Fibroblast of the conjunctiva (primary cell): Measurements from ENCODE around the gene ARHGAP18.
A peak's percentile ranks its signal among the peaks of the same experiment; 100 is the strongest.

Experiments
- DNase-seq: peaks from one replicate; pipeline ENCODE4 v3.0.0-alpha.2; 2010; ENCODE audit warnings: low read depth

ARHGAP18 gene

DNA sequence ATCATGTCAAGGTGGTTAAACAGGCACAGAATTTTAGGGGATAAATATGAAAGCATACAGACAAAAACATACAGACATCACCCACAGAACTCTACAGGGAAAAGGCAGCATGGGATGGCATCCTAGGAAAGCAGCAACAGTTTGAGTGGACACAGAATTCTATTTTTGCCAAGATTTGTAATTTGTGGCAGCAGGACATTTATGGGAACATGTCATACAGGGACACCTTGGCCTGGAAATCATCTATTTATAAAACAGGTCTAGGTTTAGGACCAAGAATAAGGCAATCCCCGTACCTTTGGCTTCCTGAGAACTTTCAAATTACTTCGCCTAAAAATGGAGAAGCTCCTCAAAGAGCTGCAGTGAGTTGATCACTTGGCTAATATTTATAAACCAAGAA, 17.5 kb downstream of the ARHGAP18 start:
- DNase-seq = no peak

DNA sequence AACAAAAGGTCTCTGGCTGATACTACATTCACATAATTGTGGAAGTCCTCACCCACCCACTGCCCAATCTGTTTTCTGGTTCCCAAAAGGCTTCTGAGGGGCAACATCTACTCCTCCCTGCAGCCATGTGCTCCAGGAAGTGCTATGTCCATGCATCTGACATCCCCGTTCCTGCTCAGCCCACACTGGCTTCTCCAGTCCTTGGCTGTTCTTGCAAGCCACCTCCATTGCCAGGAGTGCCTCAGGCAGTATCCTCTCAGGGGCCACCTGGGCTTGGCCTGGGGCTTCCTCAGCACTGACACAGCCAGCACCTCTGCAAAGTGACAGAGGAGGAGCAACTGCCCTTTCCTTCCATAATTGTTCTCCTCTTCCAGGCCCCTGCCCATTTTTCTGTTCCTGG, 18.3 kb downstream of the ARHGAP18 start:
- DNase-seq = no peak

DNA sequence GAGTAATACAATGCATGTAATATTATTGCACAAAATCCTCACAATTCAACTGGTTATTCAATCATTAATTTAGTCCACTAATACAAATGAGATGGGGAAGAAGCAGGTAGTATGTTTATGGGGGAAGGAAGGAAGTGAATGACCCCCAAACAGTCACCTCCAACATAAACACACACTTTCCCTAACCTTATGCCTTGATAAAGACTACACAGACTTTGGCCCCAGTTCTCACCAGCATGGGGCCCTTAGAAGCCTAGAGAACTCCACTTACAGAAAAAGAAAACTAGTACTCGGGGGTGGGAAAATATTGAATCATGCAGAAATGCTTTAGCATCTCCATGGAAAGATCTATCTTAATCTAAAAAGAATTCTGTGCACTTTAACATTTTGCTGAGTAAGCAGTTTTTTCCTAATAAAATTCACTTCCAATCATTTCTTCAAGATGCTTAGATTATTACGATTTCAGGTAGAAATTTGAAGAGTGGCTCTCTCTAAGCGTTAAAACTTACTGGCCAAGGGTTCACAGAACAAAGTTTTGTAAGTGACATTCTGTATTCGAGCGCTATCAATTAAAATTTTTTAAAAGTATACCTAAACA, 18.8 kb downstream of the ARHGAP18 start:
- no peak for DNase-seq

DNA sequence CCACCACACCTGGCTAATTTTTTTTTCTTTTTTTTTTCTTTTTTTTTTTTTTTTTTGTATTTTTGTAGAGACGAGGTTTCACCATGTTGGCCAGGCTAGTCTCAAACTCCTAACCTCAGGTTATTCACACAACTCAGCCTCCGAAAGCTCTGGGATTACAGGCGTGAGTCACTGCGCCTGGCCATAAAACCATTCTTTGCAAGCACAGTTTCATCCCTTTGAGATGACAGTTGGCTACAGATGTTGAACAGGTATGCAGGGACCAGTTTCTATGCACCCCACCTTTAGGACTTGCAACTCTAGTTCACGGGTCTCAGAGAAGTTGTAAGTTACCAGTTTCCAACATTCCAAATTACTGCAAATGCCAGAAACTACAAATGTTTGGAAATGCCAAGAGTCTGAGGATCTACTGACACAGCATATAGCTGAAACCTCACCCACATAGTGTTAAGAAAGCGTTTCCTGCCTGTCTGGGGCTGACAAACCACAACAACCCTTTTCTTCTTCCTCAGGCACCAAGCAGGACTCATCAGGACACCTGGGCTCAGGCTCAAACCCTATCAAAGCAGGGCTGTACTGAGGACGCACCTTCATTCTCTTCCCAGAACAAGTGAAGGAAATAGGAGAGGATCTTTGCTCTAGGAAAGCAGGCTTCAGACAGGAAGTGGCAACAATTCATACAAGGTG, 22.9 kb downstream of the ARHGAP18 start:
- DNase-seq = no peak

DNA sequence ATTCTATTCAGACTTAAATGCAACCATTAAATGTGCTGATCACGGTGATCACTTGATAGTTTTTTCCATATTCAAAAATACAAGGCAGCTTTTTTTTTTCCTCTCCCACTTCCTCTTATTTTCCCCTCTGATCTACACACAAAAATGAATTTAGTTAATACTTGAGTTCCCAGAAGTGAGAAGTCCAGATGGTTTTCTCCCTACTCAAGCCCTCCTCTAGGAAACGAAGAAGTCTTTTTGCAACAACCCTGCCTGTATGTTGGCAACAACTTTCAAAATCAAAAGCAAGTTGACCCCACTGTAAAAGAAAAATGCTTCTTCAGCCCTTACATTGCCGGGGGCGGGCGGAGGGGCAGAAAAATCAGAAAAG, 24.3 kb downstream of the ARHGAP18 start:
- DNase-seq = no peak

DNA sequence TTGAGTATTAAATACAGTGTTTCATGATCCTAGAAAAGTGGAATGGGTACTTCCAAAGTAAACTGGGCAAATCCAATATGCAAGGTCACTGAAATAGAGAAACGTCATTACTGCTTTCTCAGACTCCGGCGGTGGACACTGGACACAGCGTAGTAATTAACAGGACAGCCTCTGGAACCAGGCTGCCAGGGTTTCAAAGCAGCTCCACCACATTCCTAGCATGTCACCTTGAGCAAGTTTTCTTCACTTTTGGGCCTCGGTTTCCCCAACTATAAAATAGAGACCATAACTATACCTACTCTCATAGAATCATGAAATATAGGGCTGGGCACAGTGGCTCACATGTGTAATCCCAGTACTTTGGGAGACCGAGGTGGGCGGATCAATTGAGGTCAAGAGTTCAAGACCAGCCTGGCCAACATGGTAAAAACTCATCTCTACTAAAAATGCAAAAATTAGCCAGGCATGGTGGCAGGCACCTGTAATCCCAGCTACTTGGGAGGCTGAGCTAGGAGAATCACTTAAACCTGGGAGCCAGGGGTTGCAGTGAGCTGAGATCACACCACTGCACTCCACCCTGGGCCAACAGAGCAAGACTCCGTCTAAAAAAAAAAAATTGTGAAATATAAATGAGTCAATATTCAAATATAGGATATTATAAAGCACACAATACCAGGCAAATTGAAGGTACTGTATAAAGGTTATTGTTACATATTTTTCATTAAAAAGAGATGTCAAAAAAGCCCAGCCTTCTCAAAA, 24.9 kb downstream of the ARHGAP18 start:
- DNase-seq = no peak

DNA sequence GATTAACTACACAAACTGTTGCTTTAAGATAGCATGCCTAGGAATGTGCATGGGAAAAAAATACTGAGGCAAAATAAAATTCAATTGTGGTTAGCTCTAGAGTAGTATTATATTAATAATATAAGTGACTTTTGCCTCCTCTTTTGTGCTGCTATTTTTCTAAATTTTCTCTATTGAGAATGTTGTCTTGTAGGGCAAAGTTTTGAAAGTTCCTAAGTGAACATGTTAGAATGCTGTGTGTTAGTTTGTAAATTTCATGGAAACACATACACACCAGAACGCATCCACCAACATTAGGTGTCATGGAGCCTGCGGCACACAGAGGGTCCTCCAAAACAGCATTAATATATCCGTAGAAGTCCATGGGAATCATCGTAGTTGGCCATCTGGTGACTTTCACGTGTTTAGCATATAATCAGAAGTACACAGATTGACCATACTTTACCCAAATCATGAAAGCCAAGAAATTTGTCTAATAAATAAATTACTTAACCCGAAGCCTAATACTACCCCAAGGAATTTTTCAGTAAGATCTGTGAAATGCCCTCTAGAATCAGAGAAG, 25.6 kb downstream of the ARHGAP18 start:
- no peak for DNase-seq

DNA sequence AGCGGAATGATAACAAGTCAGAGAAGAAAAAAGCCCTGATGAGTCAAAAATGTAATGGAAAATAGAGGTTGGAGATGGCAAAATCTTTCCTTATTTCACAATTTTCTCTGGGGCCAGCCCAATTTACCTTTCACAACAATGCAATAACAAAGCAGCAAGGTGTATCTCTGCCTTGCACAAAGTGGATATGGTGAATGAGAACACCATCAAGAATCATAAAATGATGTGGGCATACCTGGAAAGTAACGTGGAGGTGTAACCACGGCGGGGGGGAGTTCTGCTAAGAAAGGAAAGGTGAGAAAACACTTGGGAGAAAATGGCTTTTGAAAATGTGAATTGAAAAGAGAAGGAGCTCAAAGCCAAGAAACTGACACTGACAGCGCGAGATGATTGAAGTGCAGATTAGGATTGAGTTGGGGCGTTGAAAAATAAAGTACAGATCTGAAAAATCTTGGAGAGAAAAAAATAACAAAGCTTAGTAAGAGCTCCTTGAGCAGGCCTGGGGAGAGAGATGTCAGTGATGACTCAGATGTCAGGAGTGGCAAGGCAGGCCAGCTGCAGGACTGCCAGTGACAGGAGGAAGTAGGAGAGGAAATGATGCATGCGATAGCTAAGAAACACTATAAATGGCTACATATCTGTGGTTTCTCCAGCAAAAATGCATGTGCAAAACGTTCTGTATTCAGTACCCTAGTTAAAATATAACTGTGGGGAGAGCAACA, 26.2 kb downstream of the ARHGAP18 start:
- DNase-seq = peak; percentile 95

DNA sequence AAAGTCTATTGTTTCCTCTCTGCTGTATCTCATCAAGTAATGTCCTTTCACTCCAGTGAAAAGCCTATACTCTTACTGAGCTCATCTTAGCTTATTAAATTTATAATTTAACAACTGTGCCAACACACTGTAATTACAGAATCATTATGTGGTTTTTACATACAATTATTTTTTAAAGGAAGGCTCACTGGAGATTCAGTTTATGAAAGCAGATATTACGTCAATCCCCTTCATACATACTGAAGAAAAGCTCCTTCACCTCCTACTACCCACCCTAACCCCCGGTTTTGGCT, 28.1 kb downstream of the ARHGAP18 start:
- no peak for DNase-seq

DNA sequence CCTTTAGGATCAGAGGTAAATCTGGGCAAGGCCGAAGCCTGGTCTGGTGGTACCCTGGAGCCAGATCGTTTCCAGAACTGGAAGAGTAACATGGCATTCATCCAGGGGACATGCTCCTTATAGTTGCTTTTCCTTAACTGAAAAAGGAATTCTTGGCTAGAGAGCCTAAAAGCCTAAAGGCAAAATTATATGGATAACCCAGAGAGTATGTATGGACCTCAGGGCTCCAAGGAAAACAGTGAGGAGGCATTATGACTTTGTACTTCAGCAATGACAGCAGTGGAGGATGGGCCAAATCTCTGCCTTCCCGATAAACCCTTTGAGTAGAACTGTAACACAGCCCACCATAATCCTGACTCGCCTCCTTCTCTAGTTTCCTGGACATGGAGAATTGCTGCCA, 29.3 kb downstream of the ARHGAP18 start:
- DNase-seq = no peak

DNA sequence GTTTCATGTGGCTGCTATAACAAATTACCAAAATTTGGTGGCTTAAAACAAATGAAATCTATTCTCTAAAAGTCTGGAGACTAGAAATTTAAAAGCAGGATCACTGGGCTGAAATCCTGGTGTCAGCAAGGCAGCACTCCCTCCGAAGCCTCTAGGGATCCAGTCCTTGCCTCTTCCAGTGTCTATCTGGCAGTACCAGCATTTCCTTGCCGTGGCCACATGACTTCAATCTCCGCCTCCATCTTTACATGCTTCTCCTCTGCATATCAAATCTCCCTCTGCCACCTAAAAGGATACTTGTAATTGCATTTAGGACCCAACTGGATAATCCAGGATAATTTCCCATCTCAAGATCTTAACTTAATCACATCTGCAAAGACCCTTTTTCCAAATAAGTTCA, 30.2 kb downstream of the ARHGAP18 start:
- no peak for DNase-seq

DNA sequence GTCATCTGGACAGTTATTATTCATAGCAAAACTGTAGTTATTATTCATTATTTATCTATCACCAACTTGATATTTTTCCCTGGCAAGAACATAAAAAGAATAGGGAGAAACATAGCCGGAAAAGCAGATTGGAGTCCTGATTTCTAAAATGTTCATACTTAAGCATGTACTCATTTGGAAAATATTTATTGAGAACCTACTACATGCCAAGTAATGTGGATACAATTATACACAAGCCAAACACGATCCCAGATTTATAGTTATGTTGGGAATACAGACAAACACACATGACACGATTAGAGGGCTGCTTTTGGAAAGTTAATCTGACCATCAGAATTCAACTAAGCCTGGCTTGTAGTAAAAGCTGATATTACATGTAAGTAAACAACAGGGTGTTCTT, 30.7 kb downstream of the ARHGAP18 start:
- no peak for DNase-seq

DNA sequence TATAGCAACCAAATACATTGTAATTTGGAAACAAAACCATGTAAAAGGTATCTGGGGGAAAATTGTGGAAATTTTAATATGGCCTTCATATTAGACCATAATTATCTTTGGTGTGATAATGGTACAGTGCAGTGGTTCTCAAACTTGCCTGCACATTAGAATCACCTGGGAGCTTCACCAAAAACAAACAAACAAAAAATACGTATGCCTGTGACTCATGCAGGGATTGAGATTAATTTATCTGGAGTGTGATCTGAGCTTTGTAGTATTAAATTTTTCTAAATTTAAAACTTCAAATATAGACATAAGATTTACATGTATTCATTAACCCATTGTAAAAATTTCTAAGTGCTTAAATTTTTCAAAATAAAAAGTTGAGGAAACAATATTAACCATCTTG, 31.5 kb downstream of the ARHGAP18 start:
- DNase-seq = no peak

DNA sequence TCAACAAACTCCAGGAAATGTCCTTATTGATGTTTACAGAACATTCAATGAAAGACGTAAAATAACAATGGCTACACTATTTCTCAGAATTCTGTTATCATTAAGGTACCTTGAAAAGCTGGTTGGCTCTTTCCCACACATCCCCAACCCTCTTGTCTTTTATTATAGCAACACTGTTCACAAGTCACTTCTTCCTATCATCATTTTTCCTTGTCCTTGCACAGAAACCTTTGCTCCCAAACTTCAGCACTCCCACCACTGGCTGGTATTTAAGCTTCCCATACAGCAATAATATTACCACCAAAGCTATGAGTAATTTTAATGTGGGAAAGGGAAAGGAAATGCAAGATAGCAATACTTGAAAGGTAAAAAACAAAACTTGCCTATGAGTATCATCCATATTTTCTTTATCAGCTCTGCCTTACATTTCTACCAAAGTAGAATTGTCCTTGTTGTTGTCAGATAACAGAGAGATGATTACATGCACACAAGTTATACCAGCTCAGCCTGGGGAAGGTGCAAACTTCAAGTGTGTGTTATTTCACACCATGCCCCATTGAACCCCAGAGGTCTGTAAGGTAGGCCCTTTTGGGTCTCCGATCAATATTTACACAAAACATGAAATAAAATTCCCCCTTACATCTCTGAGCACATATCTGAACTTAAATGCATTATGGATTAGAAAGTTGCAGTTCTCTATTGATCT, 32.2 kb downstream of the ARHGAP18 start:
- no peak for DNase-seq

DNA sequence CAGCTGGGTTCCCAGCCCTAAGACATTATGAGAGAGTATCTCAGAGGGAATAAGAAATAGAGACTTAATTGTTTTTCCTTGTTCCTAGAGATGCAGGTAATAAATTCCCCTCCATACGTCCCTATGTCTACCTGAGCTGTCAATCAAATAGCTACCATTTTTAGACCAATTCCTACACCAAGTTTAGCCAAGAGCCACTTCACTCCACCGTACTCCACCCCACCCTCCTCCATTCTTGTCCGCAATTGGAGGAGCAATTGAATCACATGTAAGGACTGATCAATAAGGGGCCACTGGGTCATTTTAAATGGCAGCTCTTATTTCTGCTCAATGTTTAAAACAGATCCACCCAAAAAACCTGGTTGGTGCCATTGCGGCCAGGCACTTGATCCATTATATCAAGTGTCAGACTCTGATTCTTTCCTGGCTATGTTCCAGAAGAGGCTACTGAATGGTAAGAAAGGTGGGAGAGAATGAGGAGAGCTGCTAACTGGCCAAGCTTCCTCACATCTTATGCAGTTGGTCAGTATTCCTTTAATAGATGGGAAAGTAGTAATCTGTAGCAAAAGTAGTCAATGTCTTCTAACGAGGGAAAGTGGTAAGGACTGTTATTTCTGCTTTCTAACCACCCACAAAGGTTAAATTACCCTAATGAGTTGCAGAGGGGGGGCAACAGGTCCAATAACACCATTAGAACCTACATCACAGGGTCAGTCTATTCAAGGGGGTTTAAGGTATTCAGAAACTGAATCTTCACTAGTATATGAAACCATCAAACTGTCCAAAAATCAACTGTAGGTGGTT, 34.1 kb downstream of the ARHGAP18 start:
- no peak for DNase-seq

DNA sequence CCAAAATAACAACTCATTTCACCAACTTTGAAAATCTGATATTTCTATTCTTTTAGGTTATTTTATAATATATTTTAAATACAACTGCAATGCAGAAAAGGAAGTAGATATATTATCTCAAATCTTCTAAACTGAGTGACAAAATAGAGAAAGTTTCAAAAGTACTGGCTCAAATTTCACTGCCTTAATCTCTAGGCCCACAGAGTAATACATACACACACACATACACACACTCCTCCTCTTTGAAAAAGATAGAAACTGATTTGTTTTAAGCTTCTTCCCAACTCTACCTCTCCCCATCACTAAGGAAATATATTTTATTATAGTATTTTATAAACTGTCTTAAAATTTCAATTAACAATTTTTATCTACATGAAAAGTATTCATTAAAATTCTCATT, 36.2 kb downstream of the ARHGAP18 start:
- no peak for DNase-seq

DNA sequence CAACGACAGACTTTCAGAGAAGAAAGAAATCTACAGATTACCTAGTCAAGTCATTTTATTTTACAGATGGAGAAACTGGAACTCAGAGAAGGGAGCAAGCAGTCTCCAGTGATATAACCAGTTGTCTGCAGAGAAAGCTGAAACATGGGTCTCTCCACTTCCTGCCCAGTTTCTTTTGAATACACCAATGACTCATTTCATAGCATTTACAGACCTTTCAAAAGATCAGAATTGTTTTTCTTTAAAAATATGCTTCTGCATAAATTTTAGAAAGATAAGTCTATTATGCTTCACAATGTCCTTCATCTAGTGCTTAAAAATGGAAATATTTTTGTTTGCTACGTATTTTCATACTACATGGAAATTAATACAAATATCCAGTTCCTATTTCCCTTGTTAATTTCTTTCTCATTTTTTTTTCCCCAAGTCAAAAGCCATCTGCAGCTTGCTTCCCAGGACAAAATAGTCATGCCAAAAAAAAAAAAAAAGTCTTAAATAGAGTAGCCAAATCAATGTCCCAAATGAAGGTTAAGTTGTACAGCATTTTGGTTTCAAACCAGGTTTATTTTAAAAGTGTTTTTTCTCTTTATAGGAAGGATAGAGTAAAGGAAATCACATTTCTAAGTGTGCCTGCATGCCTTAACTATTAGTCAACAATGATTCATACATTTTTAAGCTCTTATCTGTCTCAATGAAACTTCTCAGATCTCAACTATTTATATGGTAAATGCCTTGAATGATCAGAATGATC, 36.9 kb downstream of the ARHGAP18 start:
- peak; percentile 51 for DNase-seq

DNA sequence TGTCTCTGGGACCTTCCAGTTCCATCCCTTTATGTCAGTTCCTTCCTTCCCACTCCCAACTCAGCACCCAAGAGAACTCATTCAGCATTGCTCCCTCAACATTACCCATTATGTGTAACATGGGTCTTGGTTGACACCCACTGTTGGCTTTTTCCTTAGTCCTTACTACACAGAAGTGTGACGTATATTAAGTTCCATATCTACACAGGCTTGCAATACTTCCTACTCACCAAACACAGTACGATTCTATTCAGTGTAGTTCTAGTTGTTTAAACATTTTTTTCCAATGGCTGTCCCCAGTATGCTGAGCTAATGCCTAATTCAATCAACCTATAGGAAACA, 37.7 kb downstream of the ARHGAP18 start:
- DNase-seq = no peak

DNA sequence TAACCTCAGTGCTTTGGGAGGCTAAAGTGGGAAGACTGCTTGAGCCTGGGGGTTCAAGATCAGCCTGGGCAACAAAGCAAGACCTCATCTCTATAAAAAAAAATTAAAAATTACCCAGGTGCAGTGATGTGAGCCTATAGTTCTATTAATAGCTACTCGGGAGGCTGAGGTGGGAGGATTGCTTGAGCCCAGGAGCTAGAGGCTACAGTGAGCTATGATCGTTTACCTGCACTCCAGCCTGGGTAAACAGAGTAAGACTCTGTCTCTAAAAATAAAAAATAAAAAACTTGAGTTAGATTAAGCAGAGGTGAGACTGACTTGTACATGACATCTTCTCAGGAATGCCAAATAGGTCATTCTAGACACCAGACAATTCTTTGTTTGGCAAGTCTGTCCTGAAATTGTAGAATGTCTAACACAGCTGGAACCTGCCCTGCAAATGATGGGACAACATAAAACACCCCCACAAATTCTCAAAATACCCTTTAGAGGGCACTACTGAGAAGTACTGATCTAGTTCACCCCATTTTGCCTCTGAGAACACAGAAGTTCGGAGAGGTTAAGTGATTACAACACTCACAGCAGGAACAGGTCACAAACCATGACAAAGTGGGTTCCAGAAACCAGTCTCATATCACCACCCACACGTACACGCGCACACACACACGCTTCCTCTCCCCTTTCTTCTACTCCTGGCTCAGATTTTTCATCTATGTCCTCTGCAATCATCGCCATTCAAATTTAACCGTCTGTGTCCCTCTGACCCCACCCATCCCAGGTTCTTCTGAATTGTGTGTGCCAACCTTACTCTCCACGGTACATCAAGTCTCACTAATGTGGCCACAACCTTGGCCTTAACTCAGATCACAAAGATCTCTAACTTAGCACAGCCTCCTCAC, 38.3 kb downstream of the ARHGAP18 start:
- no peak for DNase-seq

DNA sequence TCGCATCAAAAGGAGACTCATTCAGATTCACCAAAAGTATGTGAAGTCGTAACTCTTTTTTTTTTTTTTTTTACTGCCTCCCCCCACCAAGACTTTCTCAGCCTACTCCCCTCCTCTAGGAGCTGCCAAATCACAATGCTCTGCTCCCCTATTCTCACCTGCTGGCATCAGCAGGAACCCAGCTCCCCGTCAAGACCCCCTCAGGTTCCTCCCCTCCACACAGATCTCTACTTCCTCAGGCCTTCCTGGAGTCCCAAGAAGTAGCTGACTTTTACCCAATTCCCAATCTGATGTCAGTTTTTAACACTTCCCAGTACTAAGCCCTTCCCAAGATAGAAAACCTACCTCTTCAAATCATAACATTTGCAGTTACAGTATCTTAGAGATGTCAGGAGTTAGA, 39.3 kb downstream of the ARHGAP18 start:
- DNase-seq = no peak
